GM23338 (cell line): ENCODE data around the gene EPHA7.

Source experiments
- CREB1 ChIP-seq: fragments of 250-450 bp; sonication (Bioruptor Pico); IDR thresholded peaks from 2 replicates; pipeline ENCODE4 v1.5.0; 2020; ENCODE audit warnings: low read depth, mild to moderate bottlenecking, moderate library complexity
- POLR2AphosphoS5 ChIP-seq: IDR thresholded peaks from 2 replicates; pipeline ENCODE4 v1.6.1; 2016; ENCODE audit warnings: antibody characterized with exemption, low read depth
- ZNF331 ChIP-seq: fragments of 250-450 bp; sonication (Bioruptor Pico); IDR thresholded peaks from 2 replicates; pipeline ENCODE4 v1.5.0; 2020; ENCODE audit warnings: low read depth, mild to moderate bottlenecking, moderate library complexity

GRCh38 chr6:93259332-93259731 is 160.0 kb downstream of the EPHA7 start:
- no peak for TF ChIP-seq CREB1 (CRISPR knock-in tag)
- TF ChIP-seq POLR2AphosphoS5 = no peak
- no peak for TF ChIP-seq ZNF331 (CRISPR knock-in tag)
